HepG2 (cell line): ENCODE data around the gene KRI1. TPM values are rescaled to one million over a fixed set of nuclear protein-coding genes. Genes with fewer than 3 reads are reported as not detected.

ENCODE experiments used
- AKAP8 ChIP-seq: sonication (generic); formaldehyde crosslinking; IDR thresholded peaks from 2 replicates; pipeline ENCODE4 v1.5.1; 2020; ENCODE audit warnings: mild to moderate bottlenecking, missing genetic modification reagents
- BRCA1 ChIP-seq: sonication (generic); formaldehyde crosslinking; IDR thresholded peaks from 2 replicates; pipeline ENCODE4 v1.4.0; 2020; ENCODE audit warnings: missing genetic modification reagents
- KDM5A ChIP-seq: fragments of 200-600 bp; sonication (generic); IDR thresholded peaks from 2 replicates; pipeline ENCODE4 v1.7.0; 2018; ENCODE audit warnings: antibody characterized with exemption, mild to moderate bottlenecking, low read length, borderline replicate concordance
- MBNL3 ChIP-seq: fragments of 250-450 bp; sonication (Bioruptor Pico); conservative IDR thresholded peaks from 2 replicates; pipeline ENCODE4 v1.8.0; 2022; ENCODE audit warnings: mild to moderate bottlenecking, inconsistent platforms
- PAF1 ChIP-seq: IDR thresholded peaks from 2 replicates; pipeline ENCODE4 v1.6.1; 2016; ENCODE audit warnings: missing genetic modification reagents, missing compliant biosample characterization
- SMAD3 ChIP-seq: sonication (generic); formaldehyde crosslinking; IDR thresholded peaks from 2 replicates; pipeline ENCODE4 v1.4.0; 2020; ENCODE audit warnings: missing genetic modification reagents
- TRIM22 ChIP-seq: fragments of 450-650 bp; IDR thresholded peaks from 2 replicates; pipeline ENCODE4 v1.6.1; 2017
- YY1 ChIP-seq: IDR thresholded peaks from 2 replicates; pipeline ENCODE4 v1.6.1; 2011; ENCODE audit warnings: low read length, low read depth, moderate library complexity, mild to moderate bottlenecking; ENCODE audit not compliant: insufficient read depth, insufficient replicate concordance
- ZNF260 ChIP-seq: sonication (generic); formaldehyde crosslinking; IDR thresholded peaks from 2 replicates; pipeline ENCODE4 v1.4.0; 2020; ENCODE audit warnings: missing genetic modification reagents, low read depth, mild to moderate bottlenecking, borderline replicate concordance
- ZNF263 ChIP-seq: sonication (generic); formaldehyde crosslinking; IDR thresholded peaks from 2 replicates; pipeline ENCODE4 v1.4.0; 2020; ENCODE audit warnings: missing genetic modification reagents
- ZNF280B ChIP-seq: sonication (generic); formaldehyde crosslinking; IDR thresholded peaks from 2 replicates; pipeline ENCODE4 v1.5.0; 2020; ENCODE audit warnings: missing genetic modification reagents, mild to moderate bottlenecking, borderline replicate concordance
- ZNF567 ChIP-seq: sonication (generic); formaldehyde crosslinking; IDR thresholded peaks from 2 replicates; pipeline ENCODE4 v1.8.1; 2023; ENCODE audit warnings: mild to moderate bottlenecking, missing genetic modification reagents, borderline replicate concordance
- ZNF724P ChIP-seq: sonication (generic); formaldehyde crosslinking; IDR thresholded peaks from 2 replicates; pipeline ENCODE4 v1.8.0; 2022; ENCODE audit warnings: missing genetic modification reagents, borderline replicate concordance
- ZNF792 ChIP-seq: IDR thresholded peaks from 2 replicates; pipeline ENCODE4 v1.6.1; 2016
- polyA plus RNA-seq, 8 experiments: library from polyadenylated mRNA; depleted of rRNA in 3 of 8; stranded (reverse) in 7 of 8; unstranded in 1 of 8; fragments of >200 nt; fragmentation: Illumina TruSeq in 4 of 8; extraction: Trizol in 4 of 8; gene quantifications; 2 replicates each; pipeline versions ENCODE4 v1.2.1 to v1.2.3, GENCODE V29; 2011 to 2016; ENCODE audit warnings: low read depth in 4 of 8, missing spikeins in 1 of 8, mixed read lengths in 1 of 8; ENCODE audit not compliant: insufficient read depth in 1 of 8
- total RNA-seq, 5 experiments: library from RNA; depleted of rRNA; stranded (reverse); fragments of >200 nt; fragmentation: Illumina TruSeq; extraction: Trizol; gene quantifications; 2 replicates each; pipeline ENCODE4 v1.2.3, GENCODE V29; 2016; ENCODE audit warnings: low read depth in 1 of 5
- TF ChIP-seq, protein P1 (sequence below): sonication (generic); formaldehyde crosslinking; conservative IDR thresholded peaks from 2 replicates; pipeline ENCODE4 v1.4.0; 2020; ENCODE audit warnings: mild to moderate bottlenecking, missing genetic modification reagents, moderate library complexity
- TF ChIP-seq, protein P2 (sequence below): sonication (generic); formaldehyde crosslinking; IDR thresholded peaks from 2 replicates; pipeline ENCODE4 v1.4.0; 2020; ENCODE audit warnings: missing genetic modification reagents
- TF ChIP-seq, protein P3 (sequence below): IDR thresholded peaks from 2 replicates; pipeline ENCODE4 v1.6.1; 2012; ENCODE audit warnings: inconsistent platforms
- TF ChIP-seq, protein P4 (sequence below): sonication (generic); formaldehyde crosslinking; IDR thresholded peaks from 2 replicates; pipeline ENCODE4 v1.4.0; 2020; ENCODE audit warnings: missing genetic modification reagents

KRI1 gene
- total and polyA plus RNA-seq, 2 of the 13 experiments (the other 11 are each of a cell fraction or from before 2014, with no cell fraction given), result 9.1 to 11.7 TPM

DNA sequence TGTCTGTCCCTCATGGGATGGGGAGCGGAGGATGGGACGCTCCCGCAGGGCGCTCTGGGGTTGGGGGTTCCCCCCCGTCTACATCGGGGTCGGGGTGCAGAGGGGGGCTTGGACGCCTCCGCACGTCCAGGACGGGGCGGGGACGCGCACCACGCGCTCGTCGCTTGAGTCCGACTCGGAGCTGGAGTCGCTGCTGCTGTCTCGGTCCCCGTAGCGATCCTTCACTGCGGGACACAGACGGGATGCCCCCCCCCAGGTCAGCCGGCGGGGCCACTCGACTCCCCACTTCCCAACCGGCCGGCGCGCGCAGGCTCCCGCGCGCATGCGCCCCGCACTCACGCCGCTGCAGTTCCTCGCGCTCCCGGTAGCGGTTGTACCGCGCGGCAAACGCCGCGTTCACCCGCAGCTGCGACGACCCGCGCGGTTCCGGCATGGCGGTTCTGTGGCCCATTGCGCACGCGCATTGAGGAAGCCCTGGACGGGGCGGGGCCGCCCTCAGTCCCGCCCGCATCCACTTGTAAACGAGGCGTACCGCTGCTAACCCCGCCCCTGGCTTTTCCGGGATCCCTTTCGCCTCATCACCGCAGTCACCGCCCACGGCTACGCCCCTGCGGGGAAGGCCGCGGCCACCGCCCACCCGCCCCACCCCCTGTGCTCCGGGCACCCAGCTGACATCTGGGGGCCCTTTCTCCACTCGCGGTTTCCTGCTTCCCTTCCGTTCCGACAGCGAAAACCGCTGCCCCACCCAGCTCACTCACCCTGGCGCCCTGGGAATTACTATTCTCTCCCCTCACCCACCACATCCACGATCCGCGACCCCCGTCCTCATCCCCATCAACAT lies at the start of gene KRI1 (continued):
- TF ChIP-seq, protein P1, sequence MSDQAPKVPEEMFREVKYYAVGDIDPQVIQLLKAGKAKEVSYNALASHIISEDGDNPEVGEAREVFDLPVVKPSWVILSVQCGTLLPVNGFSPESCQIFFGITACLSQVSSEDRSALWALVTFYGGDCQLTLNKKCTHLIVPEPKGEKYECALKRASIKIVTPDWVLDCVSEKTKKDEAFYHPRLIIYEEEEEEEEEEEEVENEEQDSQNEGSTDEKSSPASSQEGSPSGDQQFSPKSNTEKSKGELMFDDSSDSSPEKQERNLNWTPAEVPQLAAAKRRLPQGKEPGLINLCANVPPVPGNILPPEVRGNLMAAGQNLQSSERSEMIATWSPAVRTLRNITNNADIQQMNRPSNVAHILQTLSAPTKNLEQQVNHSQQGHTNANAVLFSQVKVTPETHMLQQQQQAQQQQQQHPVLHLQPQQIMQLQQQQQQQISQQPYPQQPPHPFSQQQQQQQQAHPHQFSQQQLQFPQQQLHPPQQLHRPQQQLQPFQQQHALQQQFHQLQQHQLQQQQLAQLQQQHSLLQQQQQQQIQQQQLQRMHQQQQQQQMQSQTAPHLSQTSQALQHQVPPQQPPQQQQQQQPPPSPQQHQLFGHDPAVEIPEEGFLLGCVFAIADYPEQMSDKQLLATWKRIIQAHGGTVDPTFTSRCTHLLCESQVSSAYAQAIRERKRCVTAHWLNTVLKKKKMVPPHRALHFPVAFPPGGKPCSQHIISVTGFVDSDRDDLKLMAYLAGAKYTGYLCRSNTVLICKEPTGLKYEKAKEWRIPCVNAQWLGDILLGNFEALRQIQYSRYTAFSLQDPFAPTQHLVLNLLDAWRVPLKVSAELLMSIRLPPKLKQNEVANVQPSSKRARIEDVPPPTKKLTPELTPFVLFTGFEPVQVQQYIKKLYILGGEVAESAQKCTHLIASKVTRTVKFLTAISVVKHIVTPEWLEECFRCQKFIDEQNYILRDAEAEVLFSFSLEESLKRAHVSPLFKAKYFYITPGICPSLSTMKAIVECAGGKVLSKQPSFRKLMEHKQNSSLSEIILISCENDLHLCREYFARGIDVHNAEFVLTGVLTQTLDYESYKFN (CRISPR knock-in tag), result peak; percentile 55
- TF ChIP-seq, protein P2, sequence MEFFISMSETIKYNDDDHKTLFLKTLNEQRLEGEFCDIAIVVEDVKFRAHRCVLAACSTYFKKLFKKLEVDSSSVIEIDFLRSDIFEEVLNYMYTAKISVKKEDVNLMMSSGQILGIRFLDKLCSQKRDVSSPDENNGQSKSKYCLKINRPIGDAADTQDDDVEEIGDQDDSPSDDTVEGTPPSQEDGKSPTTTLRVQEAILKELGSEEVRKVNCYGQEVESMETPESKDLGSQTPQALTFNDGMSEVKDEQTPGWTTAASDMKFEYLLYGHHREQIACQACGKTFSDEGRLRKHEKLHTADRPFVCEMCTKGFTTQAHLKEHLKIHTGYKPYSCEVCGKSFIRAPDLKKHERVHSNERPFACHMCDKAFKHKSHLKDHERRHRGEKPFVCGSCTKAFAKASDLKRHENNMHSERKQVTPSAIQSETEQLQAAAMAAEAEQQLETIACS, result peak; percentile 77
- TF ChIP-seq, protein P3, sequence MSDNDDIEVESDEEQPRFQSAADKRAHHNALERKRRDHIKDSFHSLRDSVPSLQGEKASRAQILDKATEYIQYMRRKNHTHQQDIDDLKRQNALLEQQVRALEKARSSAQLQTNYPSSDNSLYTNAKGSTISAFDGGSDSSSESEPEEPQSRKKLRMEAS, result peak; percentile 99
- TF ChIP-seq ZNF567 (CRISPR knock-in tag) (peak; percentile 93; the same call in 1 of the 2 replicates), ZNF724P (CRISPR knock-in tag) (peak; percentile 97), ZNF280B (peak; percentile 95; the same call in 1 of the 2 replicates), BRCA1 (peak; percentile 43; the same call in 1 of the 2 replicates), ZNF792 (peak; percentile 99), KDM5A (no peak), YY1 (peak; percentile 90), ZNF263 (CRISPR knock-in tag) (peak; percentile 71; the same call in 1 of the 2 replicates), PAF1 (CRISPR knock-in tag) (no peak), SMAD3 (CRISPR knock-in tag) (peak; percentile 73; the same call in 1 of the 2 replicates), TRIM22 (no peak), ZNF260 (CRISPR knock-in tag) (no peak), AKAP8 (peak; percentile 84), MBNL3 (CRISPR knock-in tag) (no peak)
- TF ChIP-seq, protein P4, sequence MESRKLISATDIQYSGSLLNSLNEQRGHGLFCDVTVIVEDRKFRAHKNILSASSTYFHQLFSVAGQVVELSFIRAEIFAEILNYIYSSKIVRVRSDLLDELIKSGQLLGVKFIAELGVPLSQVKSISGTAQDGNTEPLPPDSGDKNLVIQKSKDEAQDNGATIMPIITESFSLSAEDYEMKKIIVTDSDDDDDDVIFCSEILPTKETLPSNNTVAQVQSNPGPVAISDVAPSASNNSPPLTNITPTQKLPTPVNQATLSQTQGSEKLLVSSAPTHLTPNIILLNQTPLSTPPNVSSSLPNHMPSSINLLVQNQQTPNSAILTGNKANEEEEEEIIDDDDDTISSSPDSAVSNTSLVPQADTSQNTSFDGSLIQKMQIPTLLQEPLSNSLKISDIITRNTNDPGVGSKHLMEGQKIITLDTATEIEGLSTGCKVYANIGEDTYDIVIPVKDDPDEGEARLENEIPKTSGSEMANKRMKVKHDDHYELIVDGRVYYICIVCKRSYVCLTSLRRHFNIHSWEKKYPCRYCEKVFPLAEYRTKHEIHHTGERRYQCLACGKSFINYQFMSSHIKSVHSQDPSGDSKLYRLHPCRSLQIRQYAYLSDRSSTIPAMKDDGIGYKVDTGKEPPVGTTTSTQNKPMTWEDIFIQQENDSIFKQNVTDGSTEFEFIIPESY (CRISPR knock-in tag), result 0 out of 2 replicates have a peak, but pooled peaks have one; percentile 35
